Measurements from ENCODE around the gene NDUFS6.

The NDUFS6 gene

DNA sequence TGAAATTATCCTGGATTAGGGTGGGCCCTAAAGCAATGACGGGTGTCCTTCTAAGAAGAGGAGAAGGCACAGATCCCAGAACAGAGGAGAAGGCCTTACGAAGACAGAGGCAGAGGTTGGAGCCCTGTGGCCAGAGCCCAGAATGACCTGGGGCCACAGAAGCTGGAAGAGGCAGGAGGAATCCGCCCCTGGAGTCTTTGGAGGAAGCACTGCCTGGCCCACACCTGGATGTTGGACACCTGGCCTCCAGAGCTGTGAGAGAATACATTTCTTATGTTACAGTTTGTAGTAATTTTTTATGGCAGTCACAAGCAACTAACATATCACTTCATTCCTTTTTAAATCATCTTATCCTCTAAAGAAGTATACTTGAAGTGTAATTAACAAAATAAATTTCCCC, 10.0 kb upstream of the NDUFS6 start:
- H3K9ac ChIP-seq (ENCODE audit: low read length) = no peak overlapping the region
- H3K9me2 ChIP-seq (ENCODE audit: low read depth, low read length) = no peaks in the 10 kb centered on the region
- H3K79me2 ChIP-seq (ENCODE audit: insufficient read depth, low read length) = no peaks in the 10 kb centered on the region
- no peak overlapping the region for H3K4me2 ChIP-seq (ENCODE audit: low read length)
- no peaks in the 10 kb centered on the region for H3K9me3 ChIP-seq (ENCODE audit: low read length)
- H3K36me3 ChIP-seq (ENCODE audit: insufficient read depth, low read length) = peaks cover 4% of the 10 kb centered on the region
- H3K27me3 ChIP-seq (ENCODE audit: insufficient read depth, low read length) = no peaks in the 10 kb centered on the region; the same call in 1 of the 2 replicates
- no peak overlapping the region for H3K4me3 ChIP-seq (ENCODE audit: low read depth, low read length, poor library complexity, severe bottlenecking)
- no peak for TF ChIP-seq EZH2 (IDR thresholded peaks at IDR 0.05; ENCODE audit: borderline replicate concordance, low read length)
- TF ChIP-seq, protein P1, sequence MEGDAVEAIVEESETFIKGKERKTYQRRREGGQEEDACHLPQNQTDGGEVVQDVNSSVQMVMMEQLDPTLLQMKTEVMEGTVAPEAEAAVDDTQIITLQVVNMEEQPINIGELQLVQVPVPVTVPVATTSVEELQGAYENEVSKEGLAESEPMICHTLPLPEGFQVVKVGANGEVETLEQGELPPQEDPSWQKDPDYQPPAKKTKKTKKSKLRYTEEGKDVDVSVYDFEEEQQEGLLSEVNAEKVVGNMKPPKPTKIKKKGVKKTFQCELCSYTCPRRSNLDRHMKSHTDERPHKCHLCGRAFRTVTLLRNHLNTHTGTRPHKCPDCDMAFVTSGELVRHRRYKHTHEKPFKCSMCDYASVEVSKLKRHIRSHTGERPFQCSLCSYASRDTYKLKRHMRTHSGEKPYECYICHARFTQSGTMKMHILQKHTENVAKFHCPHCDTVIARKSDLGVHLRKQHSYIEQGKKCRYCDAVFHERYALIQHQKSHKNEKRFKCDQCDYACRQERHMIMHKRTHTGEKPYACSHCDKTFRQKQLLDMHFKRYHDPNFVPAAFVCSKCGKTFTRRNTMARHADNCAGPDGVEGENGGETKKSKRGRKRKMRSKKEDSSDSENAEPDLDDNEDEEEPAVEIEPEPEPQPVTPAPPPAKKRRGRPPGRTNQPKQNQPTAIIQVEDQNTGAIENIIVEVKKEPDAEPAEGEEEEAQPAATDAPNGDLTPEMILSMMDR (IDR thresholded peaks at IDR 0.05; ENCODE audit: low read length) = no peak
- H2AFZ ChIP-seq (ENCODE audit: low read length) = no peak overlapping the region
- no peak overlapping the region for H3K27ac ChIP-seq (ENCODE audit: low read depth, low read length, poor library complexity, severe bottlenecking)
- H3K4me1 ChIP-seq (ENCODE audit: insufficient read depth, low read length, severe bottlenecking) = peaks cover 42% of the 10 kb centered on the region
- no peaks in the 10 kb centered on the region for H3F3A ChIP-seq (ENCODE audit: insufficient read depth, low read length)
- H4K20me1 ChIP-seq (ENCODE audit: insufficient read depth, low read length) = no peaks in the 10 kb centered on the region

DNA sequence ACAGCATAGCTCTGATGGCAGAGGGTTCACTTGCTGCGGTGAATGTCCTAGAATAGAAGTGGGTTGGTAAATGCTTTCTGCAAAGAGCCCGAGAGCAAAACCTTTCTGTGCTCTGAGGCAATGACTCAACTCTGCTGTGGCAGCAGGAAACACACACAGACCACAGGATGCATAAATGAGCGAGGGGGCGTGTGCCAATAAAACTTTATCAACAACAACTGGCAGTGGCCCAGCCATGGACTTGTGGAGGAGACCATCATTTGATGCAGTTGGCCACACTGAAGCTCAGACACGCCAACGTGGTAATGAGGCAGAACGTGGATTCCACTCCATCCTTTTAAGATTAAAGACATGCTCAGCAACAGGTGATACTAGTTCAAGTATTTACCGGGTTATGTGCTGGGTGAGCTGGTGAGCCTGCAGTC, 8.4 kb upstream of the NDUFS6 start:
- H3K27ac ChIP-seq (ENCODE audit: low read depth, low read length, poor library complexity, severe bottlenecking) = peak overlapping the region; percentile 90
- no peaks in the 10 kb centered on the region for H3K79me2 ChIP-seq (ENCODE audit: insufficient read depth, low read length)
- no peaks in the 10 kb centered on the region for H3F3A ChIP-seq (ENCODE audit: insufficient read depth, low read length)
- no peaks in the 10 kb centered on the region; the same call in 1 of the 2 replicates for H3K27me3 ChIP-seq (ENCODE audit: insufficient read depth, low read length)
- H3K9me2 ChIP-seq (ENCODE audit: low read depth, low read length) = no peaks in the 10 kb centered on the region
- H3K36me3 ChIP-seq (ENCODE audit: insufficient read depth, low read length) = peaks cover 21% of the 10 kb centered on the region
- TF ChIP-seq EZH2 (IDR thresholded peaks at IDR 0.05; ENCODE audit: borderline replicate concordance, low read length) = no peak
- TF ChIP-seq, protein P1 (IDR thresholded peaks at IDR 0.05; ENCODE audit: low read length) = no peak
- H3K9ac ChIP-seq (ENCODE audit: low read length) = peak overlapping the region; percentile 60
- H3K4me3 ChIP-seq (ENCODE audit: low read depth, low read length, poor library complexity, severe bottlenecking) = peak overlapping the region; percentile 53
- peak overlapping the region; percentile 70 for H3K4me2 ChIP-seq (ENCODE audit: low read length)
- no peak overlapping the region for H2AFZ ChIP-seq (ENCODE audit: low read length)
- no peaks in the 10 kb centered on the region for H3K9me3 ChIP-seq (ENCODE audit: low read length)
- H4K20me1 ChIP-seq (ENCODE audit: insufficient read depth, low read length) = no peaks in the 10 kb centered on the region
- H3K4me1 ChIP-seq (ENCODE audit: insufficient read depth, low read length, severe bottlenecking) = peaks cover 56% of the 10 kb centered on the region

DNA sequence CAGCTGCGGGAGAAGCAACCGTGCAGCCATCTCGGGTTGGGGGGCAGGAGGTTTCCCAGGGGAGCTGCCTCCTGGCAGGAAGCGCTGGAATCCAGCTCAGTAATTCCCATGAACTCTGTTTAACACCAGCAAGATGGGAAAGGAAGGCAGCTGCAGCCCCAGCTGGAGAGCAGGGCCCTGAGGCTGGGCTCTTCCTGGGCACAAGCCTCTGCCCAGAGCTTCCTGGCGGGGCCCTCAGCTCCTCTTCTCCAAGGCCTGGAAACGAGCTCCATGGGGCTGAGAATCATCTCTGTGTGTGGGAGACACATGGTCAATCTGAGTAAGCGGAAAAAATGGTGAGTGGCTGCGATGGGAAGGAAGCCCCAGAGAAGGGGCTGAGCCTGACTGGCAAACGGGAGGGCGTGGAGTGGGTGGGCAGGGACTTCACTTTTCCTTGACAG, 7.9 kb upstream of the NDUFS6 start:
- Histone ChIP-seq H3K9me2 (ENCODE audit: low read depth, low read length) (no peaks in the 10 kb centered on the region), H3K9me3 (ENCODE audit: low read length) (no peaks in the 10 kb centered on the region), H3K9ac (ENCODE audit: low read length) (peak overlapping the region; percentile 60), H4K20me1 (ENCODE audit: insufficient read depth, low read length) (no peaks in the 10 kb centered on the region), H3K4me1 (ENCODE audit: insufficient read depth, low read length, severe bottlenecking) (peaks cover 61% of the 10 kb centered on the region), H3K27me3 (ENCODE audit: insufficient read depth, low read length) (no peaks in the 10 kb centered on the region; the same call in 1 of the 2 replicates), H3K27ac (ENCODE audit: low read depth, low read length, poor library complexity, severe bottlenecking) (peak overlapping the region; percentile 90), H2AFZ (ENCODE audit: low read length) (no peak overlapping the region), H3K4me3 (ENCODE audit: low read depth, low read length, poor library complexity, severe bottlenecking) (peak overlapping the region; percentile 53), H3K79me2 (ENCODE audit: insufficient read depth, low read length) (no peaks in the 10 kb centered on the region), H3K4me2 (ENCODE audit: low read length) (peak overlapping the region; percentile 70), H3F3A (ENCODE audit: insufficient read depth, low read length) (no peaks in the 10 kb centered on the region), H3K36me3 (ENCODE audit: insufficient read depth, low read length) (peaks cover 26% of the 10 kb centered on the region)
- TF ChIP-seq, protein P1 (IDR thresholded peaks at IDR 0.05; ENCODE audit: low read length) = no peak
- no peak for TF ChIP-seq EZH2 (IDR thresholded peaks at IDR 0.05; ENCODE audit: borderline replicate concordance, low read length)
